Activated CD8-positive, alpha-beta memory T cell treated with anti-CD3 and anti-CD28 coated beads, Interleukin-2, amount 10 ng/mL, durations not matched to agents 7 days and 5 days (primary cell): ENCODE results near the gene TCF4. TPM values are rescaled to one million over a fixed set of nuclear protein-coding genes. Genes with fewer than 3 reads are reported as not detected.
"Not testable (repeated sequence)": the region's sequence is repeated elsewhere in the genome, so short reads cannot be mapped to it uniquely, and the experiment has no call there.

Source experiments
- ATAC-seq: fragments of 150-1000 bp; cut with Tn5 transposase; one replicate; pipeline ENCODE4 v1.10.0; 2021; ENCODE audit warnings: moderate library complexity
- CTCF ChIA-PET: fragments of 350-600 bp; sonication (Branson Sonifier 250); formaldehyde crosslinking; loops from one replicate; lab custom pipeline; 2021; ENCODE audit warnings: antibody characterized with exemption; lab: Charles Lee
- DNase-seq: peaks from one replicate; pipeline ENCODE4 v3.0.0-alpha.2; 2020
- H3K27ac Mint-ChIP-seq: one replicate; pipeline ENCODE4 v1.8.0; 2021; ENCODE audit warnings: mild to moderate bottlenecking, mixed read lengths
- H3K27me3 Mint-ChIP-seq: one replicate; pipeline ENCODE4 v1.8.0; 2021; ENCODE audit warnings: mixed read lengths
- H3K36me3 Mint-ChIP-seq: one replicate; pipeline ENCODE4 v1.8.0; 2021; ENCODE audit warnings: mild to moderate bottlenecking, mixed read lengths
- H3K4me1 Mint-ChIP-seq: one replicate; pipeline ENCODE4 v1.8.0; 2021; ENCODE audit warnings: mixed read lengths
- H3K4me3 Mint-ChIP-seq: one replicate; pipeline ENCODE4 v1.8.0; 2021; ENCODE audit warnings: mild to moderate bottlenecking, moderate library complexity, mixed read lengths
- H3K9me3 Mint-ChIP-seq: one replicate; pipeline ENCODE4 v1.8.0; 2022; ENCODE audit warnings: low read depth, mixed read lengths
- total RNA-seq, 2 experiments: library from RNA; stranded (reverse); gene quantifications; one replicate each; pipeline ENCODE4 v1.2.3, GENCODE V29; 2021

TCF4 gene
- total RNA-seq, 2 experiments from 2014 or later = 1.2 to 2.0 TPM

DNA sequence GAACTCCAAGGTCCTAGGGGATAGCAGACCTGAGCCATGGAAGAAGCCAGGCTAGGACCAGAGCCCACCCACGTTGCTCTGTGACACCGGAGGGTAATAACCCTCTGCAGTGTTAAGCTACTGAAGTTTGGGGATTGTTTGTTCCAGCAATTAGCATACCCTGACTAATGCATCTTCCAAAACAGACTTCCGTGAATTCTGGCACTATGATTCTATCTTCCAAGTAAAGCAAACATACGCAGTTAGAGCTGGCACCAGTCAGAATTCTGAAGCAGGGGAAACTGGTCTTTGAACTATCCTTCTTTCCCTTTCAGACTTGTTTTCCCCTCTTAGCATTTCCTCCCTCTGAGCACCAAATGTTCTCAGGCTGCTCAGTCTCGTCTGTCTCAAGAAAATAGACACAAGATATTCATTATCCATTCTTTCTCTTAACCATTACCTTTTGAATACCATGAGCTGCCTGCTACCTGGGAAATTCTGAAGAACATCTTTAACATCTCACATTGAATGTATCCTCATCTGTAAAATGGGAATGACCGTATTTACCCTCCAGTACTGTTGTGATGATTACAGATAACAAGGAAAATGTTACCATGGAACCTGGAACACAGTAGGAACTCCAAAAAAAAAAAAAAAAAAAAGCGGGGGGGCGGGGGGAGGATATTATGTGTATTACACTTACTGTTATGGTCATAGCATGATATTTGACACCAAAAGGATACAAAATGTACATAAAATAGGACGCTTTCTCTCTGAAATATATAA, 108.2 kb downstream of the TCF4 start:
- ATAC-seq = no peak
- CTCF ChIA-PET = no interaction called here
- Mint-ChIP-seq H3K9me3 (peaks cover 2% of the 10 kb centered on the region), H3K4me3 (no peak overlapping the region), H3K36me3 (peaks cover 4% of the 10 kb centered on the region), H3K27me3 (no peaks in the 10 kb centered on the region), H3K27ac (no peak overlapping the region), H3K4me1 (peaks cover 10% of the 10 kb centered on the region)
- DNase-seq = no peak

DNA sequence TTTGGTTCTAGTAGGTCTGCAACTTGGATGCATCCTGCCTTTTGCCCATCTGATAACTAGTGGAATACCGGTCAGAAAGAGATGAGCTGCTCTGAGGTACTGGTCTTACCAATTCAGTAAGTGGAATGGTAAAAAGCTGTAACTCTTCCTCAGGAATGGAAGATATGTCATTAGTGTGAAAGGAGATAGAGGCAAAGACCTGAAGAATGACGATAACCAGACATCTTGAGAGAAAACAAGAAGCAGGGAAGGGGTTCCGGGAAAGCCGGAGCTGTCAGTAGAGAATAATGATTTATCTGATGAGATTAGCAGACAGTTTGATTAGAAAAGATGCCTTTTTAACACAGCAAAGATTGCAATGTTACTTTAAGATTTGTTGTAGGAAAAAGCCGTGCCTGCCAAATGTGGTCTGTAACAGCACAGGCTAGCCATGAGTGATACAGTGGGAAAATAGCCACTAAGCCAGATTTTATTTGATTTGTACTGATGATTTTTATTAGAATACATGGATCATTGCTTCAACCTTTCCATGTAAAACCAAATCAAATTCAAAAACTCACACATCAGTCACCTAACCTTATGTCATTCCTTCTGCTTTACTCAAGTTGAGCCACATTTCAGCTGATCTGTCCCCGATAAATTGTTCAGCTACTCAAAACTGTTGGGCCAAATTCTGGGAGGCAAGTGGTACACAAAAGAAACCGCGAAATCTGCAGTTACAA, 110.0 kb downstream of the TCF4 start:
- peaks cover 2% of the 10 kb centered on the region for H3K9me3 Mint-ChIP-seq
- no peak for ATAC-seq
- peak overlapping the region; percentile 72 for H3K27ac Mint-ChIP-seq

GRCh38 chr18:55477499-55477859, 110.5 kb downstream of the TCF4 start:
- CTCF ChIA-PET = no interaction called here
- Mint-ChIP-seq H3K27ac (peak overlapping the region; percentile 72), H3K36me3 (peaks cover 4% of the 10 kb centered on the region), H3K9me3 (peaks cover 2% of the 10 kb centered on the region), H3K4me1 (peaks cover 7% of the 10 kb centered on the region), H3K4me3 (peak overlapping the region; percentile 70), H3K27me3 (peaks cover 8% of the 10 kb centered on the region)
- peak; percentile 43 for DNase-seq
- ATAC-seq = peak; percentile 78

More for the DNA sequence above, 110.0 kb downstream of the TCF4 start:
- Mint-ChIP-seq H3K4me1 (peaks cover 7% of the 10 kb centered on the region), H3K27me3 (peaks cover 8% of the 10 kb centered on the region), H3K4me3 (peak overlapping the region; percentile 70), H3K36me3 (peaks cover 4% of the 10 kb centered on the region)
- CTCF ChIA-PET = no interaction called here
- no peak for DNase-seq

GRCh38 chr18:55475916-55476315, 112.1 kb downstream of the TCF4 start:
- DNase-seq (no peak), ATAC-seq (no peak)
- Mint-ChIP-seq H3K36me3 (peaks cover 2% of the 10 kb centered on the region), H3K27me3 (peaks cover 8% of the 10 kb centered on the region), H3K9me3 (peaks cover 2% of the 10 kb centered on the region), H3K4me3 (no peak overlapping the region), H3K27ac (no peak overlapping the region), H3K4me1 (peaks cover 7% of the 10 kb centered on the region)
- CTCF ChIA-PET = no interaction called here

GRCh38 chr18:55475467-55475866, 112.5 kb downstream of the TCF4 start:
- no peak for DNase-seq
- Mint-ChIP-seq H3K27ac (no peak overlapping the region), H3K4me1 (peaks cover 7% of the 10 kb centered on the region), H3K9me3 (peaks cover 2% of the 10 kb centered on the region), H3K27me3 (peaks cover 8% of the 10 kb centered on the region), H3K4me3 (no peak overlapping the region), H3K36me3 (peaks cover 2% of the 10 kb centered on the region)
- no peak for ATAC-seq
- CTCF ChIA-PET = no interaction called here

- Mint-ChIP-seq H3K9me3 (peaks cover 2% of the 10 kb centered on the region), H3K27me3 (peaks cover 8% of the 10 kb centered on the region)
- no peak for ATAC-seq
These were observed 114.4 kb downstream of the TCF4 start for GRCh38 chr18:55473560-55473959.

DNA sequence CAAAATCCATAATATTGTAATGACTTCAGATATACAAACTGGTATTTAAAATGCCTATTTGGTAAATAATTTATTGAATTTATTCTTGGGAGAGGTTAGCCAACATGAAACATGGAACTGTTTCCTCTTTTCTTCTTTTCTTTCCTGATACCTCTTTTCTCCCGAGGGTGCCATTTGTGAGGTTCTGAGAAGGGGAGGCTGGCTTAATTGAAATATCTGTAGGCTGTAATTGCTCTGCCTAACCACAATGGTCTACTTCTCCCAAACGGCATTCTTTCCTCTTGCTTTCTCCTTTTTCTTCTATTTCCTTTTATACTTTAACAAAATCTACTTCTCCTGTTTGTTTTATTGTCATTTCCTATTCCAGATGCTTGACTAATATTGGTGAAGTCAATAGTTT, 114.9 kb downstream of the TCF4 start:
- DNase-seq (no peak), ATAC-seq (no peak)
- CTCF ChIA-PET = no interaction called here
- H3K27me3 Mint-ChIP-seq = peaks cover 8% of the 10 kb centered on the region
- no peak overlapping the region for H3K27ac Mint-ChIP-seq
- H3K9me3 Mint-ChIP-seq = no peaks in the 10 kb centered on the region
- H3K36me3 Mint-ChIP-seq = peaks cover 2% of the 10 kb centered on the region
- H3K4me1 Mint-ChIP-seq = peaks cover 7% of the 10 kb centered on the region
- no peak overlapping the region for H3K4me3 Mint-ChIP-seq

More at GRCh38 chr18:55473560-55473959, 114.4 kb downstream of the TCF4 start:
- CTCF ChIA-PET = no interaction called here
- Mint-ChIP-seq H3K4me1 (peaks cover 7% of the 10 kb centered on the region), H3K36me3 (peaks cover 2% of the 10 kb centered on the region), H3K27ac (no peak overlapping the region), H3K4me3 (no peak overlapping the region)
- no peak for DNase-seq

DNA sequence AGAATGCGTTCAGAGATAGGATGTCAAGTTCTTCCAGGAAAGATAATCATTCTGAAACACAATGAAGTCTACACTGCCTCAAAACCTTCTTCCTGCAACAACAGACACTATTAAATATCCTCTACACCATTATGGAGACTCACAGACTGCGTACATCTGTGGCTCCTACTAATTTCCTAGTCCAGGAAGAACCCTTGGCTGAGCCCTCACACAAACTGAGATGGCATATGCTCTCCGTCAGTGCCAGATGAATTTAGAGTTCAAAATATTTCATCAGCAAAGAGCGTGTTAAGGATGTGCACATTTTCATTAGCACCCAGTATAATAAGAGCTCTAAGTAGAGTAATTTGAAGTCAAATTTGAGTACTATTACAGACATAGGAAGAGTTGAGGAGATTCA, 117.2 kb downstream of the TCF4 start:
- H3K9me3 Mint-ChIP-seq = no peaks in the 10 kb centered on the region
- CTCF ChIA-PET = interaction anchor here (0.8 kb wide), 1 partner anchor 31 kb away, joined by 3 read pairs; no protein-coding TSS in a partner anchor
- H3K4me1 Mint-ChIP-seq = no peaks in the 10 kb centered on the region
- no peak for ATAC-seq
- H3K4me3 Mint-ChIP-seq = no peak overlapping the region
- H3K27ac Mint-ChIP-seq = no peak overlapping the region
- no peak for DNase-seq
- H3K36me3 Mint-ChIP-seq = no peaks in the 10 kb centered on the region
- peaks cover 8% of the 10 kb centered on the region for H3K27me3 Mint-ChIP-seq

- H3K27ac Mint-ChIP-seq, H3K36me3 Mint-ChIP-seq, H3K4me3 Mint-ChIP-seq, ATAC-seq, H3K4me1 Mint-ChIP-seq, H3K27me3 Mint-ChIP-seq, CTCF ChIA-PET, DNase-seq, H3K9me3 Mint-ChIP-seq: not testable (repeated sequence)
These were observed 118.9 kb downstream of the TCF4 start for GRCh38 chr18:55469134-55469533.

GRCh38 chr18:55466789-55467188, 121.2 kb downstream of the TCF4 start:
- no peak for DNase-seq
- no peaks in the 10 kb centered on the region for H3K9me3 Mint-ChIP-seq
- no peak overlapping the region for H3K4me3 Mint-ChIP-seq
- CTCF ChIA-PET = no interaction called here
- no peak for ATAC-seq
- H3K27ac Mint-ChIP-seq = no peak overlapping the region
- H3K36me3 Mint-ChIP-seq = no peaks in the 10 kb centered on the region
- H3K4me1 Mint-ChIP-seq = no peaks in the 10 kb centered on the region
- H3K27me3 Mint-ChIP-seq = no peaks in the 10 kb centered on the region

- H3K4me1 Mint-ChIP-seq = no peaks in the 10 kb centered on the region
These were observed 122.7 kb downstream of the TCF4 start for GRCh38 chr18:55465313-55465712.

DNA sequence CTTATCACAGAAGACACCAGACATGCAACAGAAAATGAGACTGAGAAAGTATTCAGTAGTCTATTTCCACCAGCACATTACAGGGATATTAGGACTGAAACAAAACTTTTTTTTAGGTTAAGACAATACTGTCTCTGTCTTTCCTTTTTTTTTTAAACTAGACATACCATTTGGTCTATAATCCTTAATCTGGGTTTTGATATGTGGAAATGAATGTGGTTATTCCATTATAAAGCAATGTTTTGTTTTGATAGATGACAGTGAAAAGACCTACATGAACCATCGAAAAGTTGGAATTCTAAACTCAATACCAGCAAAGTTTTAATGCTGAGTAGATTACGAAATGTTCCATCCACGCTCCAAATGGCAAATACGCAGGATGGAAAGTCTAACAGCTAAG, 123.4 kb downstream of the TCF4 start:
- no peak for DNase-seq
- Mint-ChIP-seq H3K9me3 (no peaks in the 10 kb centered on the region), H3K27me3 (no peaks in the 10 kb centered on the region), H3K4me3 (no peak overlapping the region), H3K4me1 (no peaks in the 10 kb centered on the region), H3K36me3 (no peaks in the 10 kb centered on the region), H3K27ac (no peak overlapping the region)
- no peak for ATAC-seq
- CTCF ChIA-PET = no interaction called here

More at GRCh38 chr18:55465313-55465712, 122.7 kb downstream of the TCF4 start:
- Mint-ChIP-seq H3K9me3 (no peaks in the 10 kb centered on the region), H3K4me3 (no peak overlapping the region), H3K27ac (no peak overlapping the region), H3K36me3 (no peaks in the 10 kb centered on the region), H3K27me3 (no peaks in the 10 kb centered on the region)
- ATAC-seq (no peak), DNase-seq (no peak)
- CTCF ChIA-PET = no interaction called here

DNA sequence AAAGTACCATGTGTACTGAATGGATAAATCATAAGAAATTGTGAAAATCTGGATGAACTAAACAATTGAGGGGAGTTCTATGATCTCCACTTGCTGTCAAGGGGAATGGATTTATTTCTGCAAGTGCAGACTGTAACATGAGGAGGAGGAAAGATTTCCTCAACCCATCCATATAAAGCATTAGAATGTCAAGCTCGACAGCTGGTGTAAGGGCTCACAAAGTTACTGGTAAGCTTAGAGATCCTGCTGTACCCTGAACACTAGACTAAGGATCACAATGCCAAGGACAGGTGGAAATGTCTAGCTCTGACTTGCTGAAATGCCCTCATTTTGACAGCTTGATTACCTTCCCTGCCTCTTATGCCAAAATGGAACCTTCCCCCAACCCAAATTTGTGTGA, 125.3 kb downstream of the TCF4 start:
- ATAC-seq (no peak), DNase-seq (no peak)
- H3K4me1 Mint-ChIP-seq = no peaks in the 10 kb centered on the region
- no peak overlapping the region for H3K27ac Mint-ChIP-seq
- no peak overlapping the region for H3K4me3 Mint-ChIP-seq
- no peaks in the 10 kb centered on the region for H3K36me3 Mint-ChIP-seq
- H3K27me3 Mint-ChIP-seq = no peaks in the 10 kb centered on the region
- CTCF ChIA-PET = no interaction called here
- H3K9me3 Mint-ChIP-seq = no peaks in the 10 kb centered on the region

DNA sequence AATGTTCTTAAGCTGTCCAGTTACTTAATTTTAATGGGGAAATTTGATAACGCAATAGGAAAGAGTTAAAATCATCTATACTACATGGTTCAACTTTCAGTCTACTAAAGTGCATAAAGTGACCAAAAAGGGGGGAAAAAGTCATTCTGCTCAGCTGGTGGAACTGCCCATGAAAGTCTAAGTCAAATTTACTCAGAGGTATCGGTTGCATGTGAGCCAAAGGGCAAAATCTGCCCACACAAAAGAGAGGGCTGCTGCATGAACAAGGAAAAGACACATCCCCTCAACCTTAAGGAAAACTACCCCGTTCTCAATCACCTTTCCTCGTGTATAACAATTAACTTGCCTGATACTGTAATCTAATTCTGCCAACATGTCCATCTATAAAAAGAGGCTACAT, 126.1 kb downstream of the TCF4 start:
- no peak overlapping the region for H3K27ac Mint-ChIP-seq
- CTCF ChIA-PET = no interaction called here
- no peak overlapping the region for H3K4me3 Mint-ChIP-seq
- H3K36me3 Mint-ChIP-seq = no peaks in the 10 kb centered on the region
- no peaks in the 10 kb centered on the region for H3K9me3 Mint-ChIP-seq
- no peak for DNase-seq
- H3K27me3 Mint-ChIP-seq = no peaks in the 10 kb centered on the region
- no peaks in the 10 kb centered on the region for H3K4me1 Mint-ChIP-seq
- no peak for ATAC-seq
